Measurements from ENCODE around the gene JMJD7.

GRCh38 chr15:41876689-41877088 is 48.8 kb downstream of the JMJD7 start:
- TF ChIP-seq POLR2A (IDR thresholded peaks at IDR 0.05; ENCODE audit: low read length), result no peak
- TF ChIP-seq CTCF (IDR thresholded peaks at IDR 0.05), result no peak
- TF ChIP-seq HES2 (IDR thresholded peaks at IDR 0.05), result no peak
